HCT116 (cell line): ENCODE results near the gene NPM3. TPM values are rescaled to one million over a fixed set of nuclear protein-coding genes. Genes with fewer than 3 reads are reported as not detected.

Source experiments
- ATAC-seq: fragments of 200-7000 bp; cut with Tn5 transposase; 2 replicates; pipeline ENCODE4 v1.9.1; 2020; ENCODE audit warnings: mild to moderate bottlenecking, moderate library complexity
- BruUV-seq: library from RNA; stranded (reverse); fragments of 400-500 nt; replicated peaks from 2 replicates; lab custom pipeline; 2021; lab: Mats Ljungman, UMichigan
- CTCF ChIA-PET: fragments of 300-600 bp; sonication (Branson Sonifier 250); formaldehyde crosslinking; loops from one replicate; lab custom pipeline; 2021; ENCODE audit warnings: antibody characterized with exemption; lab: Charles Lee
- POLR2A ChIA-PET: fragments of 300-600, 350-600 bp; sonication (Branson Sonifier 250); formaldehyde crosslinking; loops from one replicate; lab custom pipeline; 2021; ENCODE audit warnings: antibody characterized with exemption; lab: Charles Lee
- RAD21 ChIA-PET, 2 experiments: fragments of 300-600 bp; sonication (Branson Sonifier 250); formaldehyde crosslinking; loops; one replicate each; lab custom pipeline; 2023; ENCODE audit warnings: low total read pairs in 2 of 2; ENCODE audit not compliant: uncharacterized antibody in 2 of 2, unreplicated experiment in 2 of 2, low non-redundant PET in 1 of 2; lab: Charles Lee
- DNase-seq: peaks from one replicate; pipeline ENCODE4 v3.0.0-alpha.2; 2010; ENCODE audit warnings: low read depth, low spot score
- H2AFZ ChIP-seq: fragments of 200-600 bp; shearing (Covaris generic), sonication (generic); 2 replicates; pipeline ENCODE4 v1.6.1; 2017; ENCODE audit warnings: low read depth, mixed run types, mixed read lengths, antibody characterized with exemption, low read length; ENCODE audit not compliant: poor library complexity, severe bottlenecking
- H3K27ac ChIP-seq: 2 replicates; pipeline ENCODE4 v1.5.1; 2012; ENCODE audit warnings: low read depth, low read length
- H3K27me3 ChIP-seq: fragments of 200-600 bp; sonication (generic); 2 replicates; pipeline ENCODE4 v1.6.1; 2016; ENCODE audit warnings: mixed run types, low read length, mixed read lengths; ENCODE audit not compliant: insufficient read depth
- H3K36me3 ChIP-seq, 2 experiments: fragments of 200-500 bp in 1 of 2; fragments of 200-600 bp in 1 of 2; sonication (Bioruptor generic) in 1 of 2; sonication (generic) in 1 of 2; 2 replicates each; pipeline versions ENCODE4 v1.5.1 to v1.6.1; 2014 to 2016; ENCODE audit warnings: low read length in 2 of 2, inconsistent platforms in 1 of 2, mixed read lengths in 1 of 2, mixed run types in 1 of 2; ENCODE audit not compliant: insufficient read depth in 2 of 2, control insufficient read depth in 1 of 2
- H3K4me1 ChIP-seq, 2 experiments: fragments of 200-600 bp in 1 of 2; sonication (generic) in 1 of 2; 2 replicates each; pipeline versions ENCODE4 v1.5.1 to v1.6.1; 2012 to 2017; ENCODE audit warnings: low read length in 2 of 2, inconsistent platforms in 1 of 2, mild to moderate bottlenecking in 1 of 2, mixed read lengths in 1 of 2, mixed run types in 1 of 2, moderate library complexity in 1 of 2; ENCODE audit not compliant: insufficient read depth in 2 of 2, control insufficient read depth in 1 of 2
- H3K4me2 ChIP-seq: fragments of 200-600 bp; sonication (generic); 2 replicates; pipeline ENCODE4 v1.6.1; 2017; ENCODE audit warnings: mixed run types, low read length, mixed read lengths
- H3K4me3 ChIP-seq, 2 experiments: fragments of 200-600 bp in 1 of 2; sonication (generic) in 1 of 2; replicated peaks in 1 of 2; 2 replicates each; pipeline ENCODE4 v1.5.1; 2011 to 2016; ENCODE audit warnings: low read length in 2 of 2, control low read depth in 1 of 2, low read depth in 1 of 2, mild to moderate bottlenecking in 1 of 2, mixed read lengths in 1 of 2, mixed run types in 1 of 2
- H3K79me2 ChIP-seq: fragments of 200-600 bp; sonication (generic); 2 replicates; pipeline ENCODE4 v1.6.1; 2017; ENCODE audit warnings: mild to moderate bottlenecking, mixed run types, low read length, moderate library complexity, mixed read lengths; ENCODE audit not compliant: insufficient read depth
- H3K9ac ChIP-seq: fragments of 200-600 bp; sonication (generic); 2 replicates; pipeline ENCODE4 v1.6.1; 2016; ENCODE audit warnings: low read length, mixed read lengths
- H3K9me2 ChIP-seq: fragments of 200-600 bp; sonication (generic), shearing (Covaris generic); 2 replicates; pipeline ENCODE4 v1.6.1; 2017; ENCODE audit warnings: mixed run types, mild to moderate bottlenecking, moderate library complexity; ENCODE audit not compliant: insufficient read depth
- H3K9me3 ChIP-seq, 2 experiments: fragments of 200-500 bp in 1 of 2; fragments of 200-600 bp in 1 of 2; sonication (Bioruptor generic) in 1 of 2; sonication (generic) in 1 of 2; 2 replicates each; pipeline ENCODE4 v1.6.1; 2014 to 2017; ENCODE audit warnings: low read length in 2 of 2, mixed read lengths in 2 of 2, inconsistent platforms in 1 of 2, low read depth in 1 of 2, mild to moderate bottlenecking in 1 of 2, mixed run types in 1 of 2, moderate library complexity in 1 of 2; ENCODE audit not compliant: control insufficient read depth in 1 of 2, insufficient read depth in 1 of 2
- H4K20me1 ChIP-seq: fragments of 200-600 bp; sonication (generic), shearing (Covaris generic); 2 replicates; pipeline ENCODE4 v1.6.1; 2017; ENCODE audit warnings: mixed run types, mild to moderate bottlenecking, moderate library complexity; ENCODE audit not compliant: insufficient read depth
- CBX3 ChIP-seq: IDR thresholded peaks from 2 replicates; pipeline ENCODE4 v1.6.1; 2012; ENCODE audit warnings: low read depth
- CEBPB ChIP-seq: IDR thresholded peaks from 2 replicates; pipeline ENCODE4 v1.6.1; 2012; ENCODE audit warnings: low read depth
- EGR1 ChIP-seq: IDR thresholded peaks from 2 replicates; pipeline ENCODE4 v1.6.1; 2012; ENCODE audit warnings: low read depth
- EZH2 ChIP-seq: fragments of 200-600 bp; sonication (generic); IDR thresholded peaks from 2 replicates; pipeline ENCODE4 v1.6.1; 2017; ENCODE audit warnings: antibody characterized with exemption, mixed run types
- FOSL1 ChIP-seq: IDR thresholded peaks from 2 replicates; pipeline ENCODE4 v1.6.1; 2012; ENCODE audit warnings: low read depth
- JUND ChIP-seq: IDR thresholded peaks from 2 replicates; pipeline ENCODE4 v1.6.1; 2012
- POLR2A ChIP-seq: IDR thresholded peaks from 2 replicates; pipeline ENCODE4 v1.7.0; 2011; ENCODE audit warnings: borderline replicate concordance; ENCODE audit not compliant: insufficient read depth, insufficient read length; ENCODE audit errors: extremely low read depth
- POLR2AphosphoS5 ChIP-seq: IDR thresholded peaks from 2 replicates; pipeline ENCODE4 v1.6.1; 2011; ENCODE audit warnings: mild to moderate bottlenecking, low read depth, low read length, moderate library complexity
- RAD21 ChIP-seq: IDR thresholded peaks from 2 replicates; pipeline ENCODE4 v1.6.1; 2012; ENCODE audit warnings: low read depth, mild to moderate bottlenecking
- SIN3A ChIP-seq: IDR thresholded peaks from 2 replicates; pipeline ENCODE4 v1.6.1; 2012; ENCODE audit warnings: low read depth
- SP1 ChIP-seq: IDR thresholded peaks from 2 replicates; pipeline ENCODE4 v1.6.1; 2012; ENCODE audit warnings: low read depth
- SRF ChIP-seq: IDR thresholded peaks from 2 replicates; pipeline ENCODE4 v1.6.1; 2012; ENCODE audit warnings: low read depth
- TCF7L2 ChIP-seq: IDR thresholded peaks from 2 replicates; pipeline ENCODE4 v1.7.0; 2011; ENCODE audit warnings: borderline replicate concordance, inconsistent platforms; ENCODE audit not compliant: insufficient read depth, insufficient read length; ENCODE audit errors: extremely low read depth
- YY1 ChIP-seq: IDR thresholded peaks from 2 replicates; pipeline ENCODE4 v1.6.1; 2011; ENCODE audit warnings: low read length, low read depth, moderate library complexity, mild to moderate bottlenecking; ENCODE audit not compliant: insufficient replicate concordance; ENCODE audit errors: extremely low read depth
- ZFX ChIP-seq: fragments of 450-650 bp; IDR thresholded peaks from 2 replicates; pipeline ENCODE4 v1.6.1; 2017
- intact Hi-C: fragments of 100-400 bp; cut with micrococcal nuclease; formaldehyde crosslinking; loops from 2 replicates; pipeline ENCODE4 v1.10.0; 2022
- total RNA-seq: library from RNA; stranded (reverse); gene quantifications from one replicate; pipeline ENCODE4 v1.2.1, GENCODE V29; 2021; ENCODE audit not compliant: unreplicated experiment
- TF ChIP-seq, protein P1 (sequence below), 3 experiments: fragments of 200-600 bp in 1 of 3; sonication (generic) in 1 of 3; IDR thresholded peaks in 2 of 3; conservative IDR thresholded peaks in 1 of 3; 2 replicates each; pipeline ENCODE4 v1.5.1; 2012 to 2017; ENCODE audit warnings: low read depth in 2 of 3, low read length in 2 of 3, antibody characterized with exemption in 1 of 3, borderline replicate concordance in 1 of 3, control low read depth in 1 of 3, mild to moderate bottlenecking in 1 of 3, mixed read lengths in 1 of 3, mixed run types in 1 of 3, moderate library complexity in 1 of 3; ENCODE audit not compliant: insufficient read depth in 1 of 3
- TF ChIP-seq, protein P2 (sequence below): IDR thresholded peaks from 2 replicates; pipeline ENCODE4 v1.6.1; 2012
- TF ChIP-seq, protein P3 (sequence below): IDR thresholded peaks from 2 replicates; pipeline ENCODE4 v1.6.1; 2012; ENCODE audit warnings: low read depth

Gene NPM3
- total RNA-seq, 1 experiment from 2014 or later = 267 TPM

DNA sequence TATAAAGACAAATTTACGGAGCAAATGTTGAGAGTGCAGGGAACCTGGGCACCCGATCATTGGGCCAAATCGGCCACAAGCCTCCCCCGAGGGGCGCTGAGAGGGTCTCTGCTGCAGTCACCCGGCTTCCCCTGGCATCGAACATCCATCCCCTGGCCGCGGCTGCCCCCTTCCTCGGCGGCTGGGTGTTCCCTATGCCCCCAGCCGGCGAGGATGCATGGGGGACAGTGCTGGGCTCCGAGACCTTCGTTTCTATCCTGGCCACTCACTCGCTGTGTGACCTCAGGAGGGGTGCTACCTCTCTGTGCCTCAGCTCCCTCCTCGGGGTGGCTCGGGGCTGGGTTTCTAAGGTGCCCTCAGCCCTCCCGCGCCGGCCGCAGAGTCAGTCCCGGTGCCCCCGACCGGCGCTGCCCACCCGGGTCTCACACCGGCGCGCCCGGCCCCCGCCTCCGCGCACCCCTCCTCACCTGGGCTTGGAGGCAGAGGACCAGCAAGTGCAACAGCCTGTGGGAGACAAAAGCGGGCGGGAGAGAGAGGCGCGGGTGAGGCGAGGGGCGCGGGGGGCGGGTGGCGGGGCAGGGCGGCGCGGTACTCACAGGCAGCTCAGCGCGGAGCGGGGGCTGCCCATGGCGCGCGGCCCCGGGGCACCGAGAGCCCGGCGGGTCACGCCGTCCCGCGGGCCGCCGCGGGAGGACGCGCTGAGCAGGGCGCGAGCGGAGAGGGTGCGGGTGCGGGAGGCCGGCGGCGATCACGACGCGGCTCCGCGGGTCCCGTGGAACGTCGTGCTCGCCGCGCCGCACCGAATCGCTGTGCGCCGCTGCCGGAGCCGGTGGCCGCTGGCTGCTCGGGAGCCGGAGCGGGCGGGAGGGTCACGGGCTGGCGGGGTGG lies 7.7 kb downstream of the NPM3 start, which contains the start of gene FGF8:
TSS of gene FGF8 (minus strand) at position 842 of the 888 bp plus-strand sequence. CDS start at position 628, 214 bp downstream.
- POLR2A ChIA-PET = no interaction called here
- no peaks in the 10 kb centered on the region for H3K27me3 ChIP-seq
- peaks cover 0 to 17% of the 10 kb centered on the region in 2 experiments; a peak in 1 of 4 replicates for H3K36me3 ChIP-seq
- no peak for ATAC-seq
- H3K9me2 ChIP-seq = no peaks in the 10 kb centered on the region
- RAD21 ChIA-PET = no interaction called here
- H3K9ac ChIP-seq = no peak within 1 kb of the TSS
- no TSS peak for BruUV-seq
- H3K4me2 ChIP-seq = no peak within 1 kb of the TSS
- H3K4me3 ChIP-seq = no peak within 1 kb of the TSS
- H2AFZ ChIP-seq = no peak within 1 kb of the TSS
- no peaks in the 10 kb centered on the region for H3K9me3 ChIP-seq
- no peak for TF ChIP-seq POLR2A
- no peak for TF ChIP-seq ZFX
- TF ChIP-seq, protein P1, sequence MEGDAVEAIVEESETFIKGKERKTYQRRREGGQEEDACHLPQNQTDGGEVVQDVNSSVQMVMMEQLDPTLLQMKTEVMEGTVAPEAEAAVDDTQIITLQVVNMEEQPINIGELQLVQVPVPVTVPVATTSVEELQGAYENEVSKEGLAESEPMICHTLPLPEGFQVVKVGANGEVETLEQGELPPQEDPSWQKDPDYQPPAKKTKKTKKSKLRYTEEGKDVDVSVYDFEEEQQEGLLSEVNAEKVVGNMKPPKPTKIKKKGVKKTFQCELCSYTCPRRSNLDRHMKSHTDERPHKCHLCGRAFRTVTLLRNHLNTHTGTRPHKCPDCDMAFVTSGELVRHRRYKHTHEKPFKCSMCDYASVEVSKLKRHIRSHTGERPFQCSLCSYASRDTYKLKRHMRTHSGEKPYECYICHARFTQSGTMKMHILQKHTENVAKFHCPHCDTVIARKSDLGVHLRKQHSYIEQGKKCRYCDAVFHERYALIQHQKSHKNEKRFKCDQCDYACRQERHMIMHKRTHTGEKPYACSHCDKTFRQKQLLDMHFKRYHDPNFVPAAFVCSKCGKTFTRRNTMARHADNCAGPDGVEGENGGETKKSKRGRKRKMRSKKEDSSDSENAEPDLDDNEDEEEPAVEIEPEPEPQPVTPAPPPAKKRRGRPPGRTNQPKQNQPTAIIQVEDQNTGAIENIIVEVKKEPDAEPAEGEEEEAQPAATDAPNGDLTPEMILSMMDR (IDR thresholded peaks at IDR 0.05 in 2 of 3, conservative IDR thresholded peaks at IDR 0.05 in 1 of 3; ENCODE audit: borderline replicate concordance in 1 of 3, insufficient read depth in 1 of 3, low read depth in 2 of 3, low read length in 2 of 3) = no peak
- TF ChIP-seq, protein P2, sequence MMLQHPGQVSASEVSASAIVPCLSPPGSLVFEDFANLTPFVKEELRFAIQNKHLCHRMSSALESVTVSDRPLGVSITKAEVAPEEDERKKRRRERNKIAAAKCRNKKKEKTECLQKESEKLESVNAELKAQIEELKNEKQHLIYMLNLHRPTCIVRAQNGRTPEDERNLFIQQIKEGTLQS = no peak
- no peak for TF ChIP-seq CEBPB
- no peak for TF ChIP-seq EGR1
- TF ChIP-seq FOSL1 = no peak
- TF ChIP-seq JUND = no peak
- no peak for TF ChIP-seq CBX3
- no peak for TF ChIP-seq RAD21
- no peak for TF ChIP-seq TCF7L2
- no peak for TF ChIP-seq POLR2AphosphoS5
- TF ChIP-seq SIN3A = no peak
- TF ChIP-seq SRF = no peak
- TF ChIP-seq, protein P3, sequence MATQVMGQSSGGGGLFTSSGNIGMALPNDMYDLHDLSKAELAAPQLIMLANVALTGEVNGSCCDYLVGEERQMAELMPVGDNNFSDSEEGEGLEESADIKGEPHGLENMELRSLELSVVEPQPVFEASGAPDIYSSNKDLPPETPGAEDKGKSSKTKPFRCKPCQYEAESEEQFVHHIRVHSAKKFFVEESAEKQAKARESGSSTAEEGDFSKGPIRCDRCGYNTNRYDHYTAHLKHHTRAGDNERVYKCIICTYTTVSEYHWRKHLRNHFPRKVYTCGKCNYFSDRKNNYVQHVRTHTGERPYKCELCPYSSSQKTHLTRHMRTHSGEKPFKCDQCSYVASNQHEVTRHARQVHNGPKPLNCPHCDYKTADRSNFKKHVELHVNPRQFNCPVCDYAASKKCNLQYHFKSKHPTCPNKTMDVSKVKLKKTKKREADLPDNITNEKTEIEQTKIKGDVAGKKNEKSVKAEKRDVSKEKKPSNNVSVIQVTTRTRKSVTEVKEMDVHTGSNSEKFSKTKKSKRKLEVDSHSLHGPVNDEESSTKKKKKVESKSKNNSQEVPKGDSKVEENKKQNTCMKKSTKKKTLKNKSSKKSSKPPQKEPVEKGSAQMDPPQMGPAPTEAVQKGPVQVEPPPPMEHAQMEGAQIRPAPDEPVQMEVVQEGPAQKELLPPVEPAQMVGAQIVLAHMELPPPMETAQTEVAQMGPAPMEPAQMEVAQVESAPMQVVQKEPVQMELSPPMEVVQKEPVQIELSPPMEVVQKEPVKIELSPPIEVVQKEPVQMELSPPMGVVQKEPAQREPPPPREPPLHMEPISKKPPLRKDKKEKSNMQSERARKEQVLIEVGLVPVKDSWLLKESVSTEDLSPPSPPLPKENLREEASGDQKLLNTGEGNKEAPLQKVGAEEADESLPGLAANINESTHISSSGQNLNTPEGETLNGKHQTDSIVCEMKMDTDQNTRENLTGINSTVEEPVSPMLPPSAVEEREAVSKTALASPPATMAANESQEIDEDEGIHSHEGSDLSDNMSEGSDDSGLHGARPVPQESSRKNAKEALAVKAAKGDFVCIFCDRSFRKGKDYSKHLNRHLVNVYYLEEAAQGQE = no peak
- TF ChIP-seq EZH2 = no peak
- no peak for TF ChIP-seq SP1
- TF ChIP-seq YY1 = no peak
- H3K4me1 ChIP-seq = peaks cover 6 to 12% of the 10 kb centered on the region in 2 experiments
- intact Hi-C loops = no loop called here
- CTCF ChIA-PET = no interaction called here
- no peak within 1 kb of the TSS for H3K27ac ChIP-seq
- H4K20me1 ChIP-seq = peaks cover 3% of the 10 kb centered on the region; the same call in 1 of the 2 replicates
- no peak for DNase-seq
- H3K79me2 ChIP-seq = peaks cover 16% of the 10 kb centered on the region; the same call in 1 of the 2 replicates
